ENCODE results near the gene ACOT13. TPM values are rescaled to one million over a fixed set of nuclear protein-coding genes. Genes with fewer than 3 reads are reported as not detected.
A peak's percentile ranks its signal among the peaks of the same experiment; 100 is the strongest.

ACOT13 gene
- total RNA-seq, 2 experiments from 2014 or later = 1.5 TPM

DNA sequence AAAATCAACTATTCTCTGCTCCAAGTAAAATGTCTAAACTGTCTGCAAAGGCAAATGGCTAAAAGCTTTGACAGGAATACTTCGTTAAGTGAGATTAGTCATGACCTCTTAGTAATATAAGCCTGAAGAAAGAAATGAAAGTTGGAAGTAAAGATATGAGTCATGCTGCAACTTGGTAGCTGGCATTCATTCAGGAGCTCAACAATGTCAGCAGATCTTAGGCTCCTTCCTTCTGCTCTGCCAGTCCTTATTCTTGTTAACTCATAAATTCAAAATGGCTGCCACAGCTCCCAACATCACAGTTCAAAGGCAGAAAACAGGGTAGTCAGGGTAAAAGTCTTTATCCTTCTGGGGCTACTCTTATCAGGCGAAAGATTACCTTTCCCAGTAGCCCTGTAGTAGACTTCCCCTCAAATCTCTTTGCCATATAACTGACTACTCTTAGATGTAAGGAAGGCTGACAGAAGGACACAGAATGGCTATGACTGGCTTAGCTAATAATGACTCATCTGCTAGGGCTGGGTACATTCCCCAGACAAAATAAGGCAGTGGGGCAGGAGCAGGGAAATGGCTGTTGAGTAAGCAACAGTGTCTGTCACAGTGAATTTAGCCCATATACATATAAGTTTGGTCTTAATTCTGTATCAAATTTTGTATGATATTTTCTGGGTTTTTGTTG is 76.5 kb downstream of the ACOT13 start:
- H3K4me1 ChIP-seq (ENCODE audit: insufficient read depth, low read length) = no peaks in the 10 kb centered on the region
- Mint-ChIP-seq H3K4me3 (no peak overlapping the region), H3K9me3 (no peaks in the 10 kb centered on the region), H3K36me3 (ENCODE audit: low read depth) (no peaks in the 10 kb centered on the region), H3K27me3 (no peaks in the 10 kb centered on the region), H3K27ac (no peak overlapping the region), H3K4me1 (ENCODE audit: low read depth) (no peaks in the 10 kb centered on the region)
- no peak overlapping the region for H3K4me3 ChIP-seq (ENCODE audit: low read length)
- CTCF ChIA-PET = interaction anchor here (1.1 kb wide), 1 partner anchor 160 kb away, joined by 3 read pairs; no protein-coding TSS in a partner anchor
- POLR2A ChIA-PET = interaction anchor here (0.9 to 1.2 kb wide), 2 partner anchors 31 to 80 kb away, joined by 3 read pairs; partner anchors contain the start of gene GMNN
- H3K27ac ChIP-seq (ENCODE audit: low read depth in 1 of 2, low read length in 2 of 2) = no peak overlapping the region
- no peaks in the 10 kb centered on the region for H3K27me3 ChIP-seq (ENCODE audit: control insufficient read depth in 1 of 2, insufficient read depth in 2 of 2, low read length in 2 of 2)
- no peaks in the 10 kb centered on the region for H3K36me3 ChIP-seq (ENCODE audit: insufficient read depth, low read length)
- no peaks in the 10 kb centered on the region for H3K9me3 ChIP-seq (ENCODE audit: control insufficient read depth in 1 of 2, insufficient read depth in 1 of 2, low read length in 2 of 2)
- TF ChIP-seq, protein P1, sequence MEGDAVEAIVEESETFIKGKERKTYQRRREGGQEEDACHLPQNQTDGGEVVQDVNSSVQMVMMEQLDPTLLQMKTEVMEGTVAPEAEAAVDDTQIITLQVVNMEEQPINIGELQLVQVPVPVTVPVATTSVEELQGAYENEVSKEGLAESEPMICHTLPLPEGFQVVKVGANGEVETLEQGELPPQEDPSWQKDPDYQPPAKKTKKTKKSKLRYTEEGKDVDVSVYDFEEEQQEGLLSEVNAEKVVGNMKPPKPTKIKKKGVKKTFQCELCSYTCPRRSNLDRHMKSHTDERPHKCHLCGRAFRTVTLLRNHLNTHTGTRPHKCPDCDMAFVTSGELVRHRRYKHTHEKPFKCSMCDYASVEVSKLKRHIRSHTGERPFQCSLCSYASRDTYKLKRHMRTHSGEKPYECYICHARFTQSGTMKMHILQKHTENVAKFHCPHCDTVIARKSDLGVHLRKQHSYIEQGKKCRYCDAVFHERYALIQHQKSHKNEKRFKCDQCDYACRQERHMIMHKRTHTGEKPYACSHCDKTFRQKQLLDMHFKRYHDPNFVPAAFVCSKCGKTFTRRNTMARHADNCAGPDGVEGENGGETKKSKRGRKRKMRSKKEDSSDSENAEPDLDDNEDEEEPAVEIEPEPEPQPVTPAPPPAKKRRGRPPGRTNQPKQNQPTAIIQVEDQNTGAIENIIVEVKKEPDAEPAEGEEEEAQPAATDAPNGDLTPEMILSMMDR (IDR thresholded peaks at IDR 0.05) = no peak
- intact Hi-C loops (cut with DNase I, micrococcal nuclease) = no loop called here
- ATAC-seq (ENCODE audit: poor library complexity) = peak; percentile 32
- DNase-seq = peak in 2 of 14 experiments; percentile 53 to 61

DNA sequence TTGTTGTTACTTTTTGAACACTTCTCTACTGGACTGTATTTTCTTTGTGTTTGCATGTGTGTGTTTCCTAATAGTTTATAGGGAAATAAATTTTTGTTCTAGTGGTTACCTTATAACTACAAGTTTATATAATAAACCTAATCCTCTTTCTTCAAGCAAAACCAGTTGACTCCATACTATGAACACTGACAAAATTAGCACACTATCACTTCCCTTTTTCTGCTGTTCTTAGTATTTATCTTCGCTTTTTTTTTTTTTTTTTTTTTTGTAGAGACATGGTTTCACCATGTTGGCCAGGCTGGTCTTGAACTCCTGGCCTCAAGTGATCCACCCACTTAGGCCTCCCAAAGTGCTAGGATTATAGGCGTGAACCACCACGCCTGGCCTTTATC is 77.1 kb downstream of the ACOT13 start:
- Mint-ChIP-seq H3K27ac (no peak overlapping the region), H3K9me3 (no peaks in the 10 kb centered on the region), H3K27me3 (no peaks in the 10 kb centered on the region), H3K36me3 (ENCODE audit: low read depth) (no peaks in the 10 kb centered on the region), H3K4me3 (no peak overlapping the region), H3K4me1 (ENCODE audit: low read depth) (no peaks in the 10 kb centered on the region)
- intact Hi-C loops (cut with DNase I, micrococcal nuclease) = no loop called here
- no peak overlapping the region for H3K27ac ChIP-seq (ENCODE audit: low read depth in 1 of 2, low read length in 2 of 2)
- DNase-seq (no peak), ATAC-seq (ENCODE audit: poor library complexity) (no peak)
- H3K36me3 ChIP-seq (ENCODE audit: insufficient read depth, low read length) = no peaks in the 10 kb centered on the region
- TF ChIP-seq, protein P1 (IDR thresholded peaks at IDR 0.05) = no peak
- H3K9me3 ChIP-seq (ENCODE audit: control insufficient read depth in 1 of 2, insufficient read depth in 1 of 2, low read length in 2 of 2) = no peaks in the 10 kb centered on the region
- ChIA-PET CTCF (no interaction called here), POLR2A (no interaction called here)
- H3K27me3 ChIP-seq (ENCODE audit: control insufficient read depth in 1 of 2, insufficient read depth in 2 of 2, low read length in 2 of 2) = no peaks in the 10 kb centered on the region
- no peak overlapping the region for H3K4me3 ChIP-seq (ENCODE audit: low read length)
- no peaks in the 10 kb centered on the region for H3K4me1 ChIP-seq (ENCODE audit: insufficient read depth, low read length)

DNA sequence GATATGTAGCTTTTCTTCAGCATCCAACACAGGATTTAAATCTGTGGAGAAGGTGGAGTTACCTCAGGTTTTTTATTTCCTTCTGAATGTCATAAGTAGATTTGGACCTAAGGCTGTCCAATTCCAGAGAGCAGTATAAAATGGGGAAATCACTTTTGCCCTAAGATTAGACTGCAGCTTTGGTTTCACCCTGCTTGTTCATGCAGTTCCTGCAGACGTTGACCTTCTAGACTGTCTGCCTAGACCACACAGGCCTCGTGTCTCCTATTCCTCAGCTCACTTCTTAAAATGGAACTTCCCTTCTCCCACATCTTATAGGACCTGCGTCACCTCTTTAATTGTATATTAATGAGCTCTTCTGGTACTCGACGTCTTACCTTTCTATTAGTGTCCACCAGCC is 78.0 kb downstream of the ACOT13 start:
- no peak overlapping the region for H3K4me3 Mint-ChIP-seq
- Histone ChIP-seq H3K27ac (ENCODE audit: low read depth in 1 of 2, low read length in 2 of 2) (no peak overlapping the region), H3K27me3 (ENCODE audit: control insufficient read depth in 1 of 2, insufficient read depth in 2 of 2, low read length in 2 of 2) (no peaks in the 10 kb centered on the region), H3K9me3 (ENCODE audit: control insufficient read depth in 1 of 2, insufficient read depth in 1 of 2, low read length in 2 of 2) (no peaks in the 10 kb centered on the region), H3K4me3 (ENCODE audit: low read length) (no peak overlapping the region), H3K4me1 (ENCODE audit: insufficient read depth, low read length) (no peaks in the 10 kb centered on the region), H3K36me3 (ENCODE audit: insufficient read depth, low read length) (no peaks in the 10 kb centered on the region)
- ATAC-seq (ENCODE audit: poor library complexity) = no peak
- peak in 2 of 14 experiments; percentile 28 to 43 for DNase-seq
- ChIA-PET CTCF (interaction anchor here (1.4 kb wide), 1 partner anchor 9 kb away, joined by 3 read pairs; no protein-coding TSS in a partner anchor), POLR2A (no interaction called here)
- H3K27me3 Mint-ChIP-seq = no peaks in the 10 kb centered on the region
- no peaks in the 10 kb centered on the region for H3K36me3 Mint-ChIP-seq (ENCODE audit: low read depth)
- intact Hi-C loops (cut with DNase I, micrococcal nuclease) = no loop called here
- TF ChIP-seq, protein P1 (IDR thresholded peaks at IDR 0.05) = no peak
- H3K27ac Mint-ChIP-seq = no peak overlapping the region
- H3K9me3 Mint-ChIP-seq = no peaks in the 10 kb centered on the region
- H3K4me1 Mint-ChIP-seq (ENCODE audit: low read depth) = no peaks in the 10 kb centered on the region
